Central memory CD8-positive, alpha-beta T cell (primary cell): ENCODE data around the gene STUM.

Experiments used
- ATAC-seq: fragments of 150-1000 bp; cut with Tn5 transposase; replicated peaks from 2 replicates; pipeline ENCODE4 v1.10.0; 2022; ENCODE audit warnings: mild to moderate bottlenecking, moderate FRiP score, moderate number of reproducible peaks; ENCODE audit not compliant: poor library complexity, severe bottlenecking; ENCODE audit errors: extremely low read depth
- DNase-seq, 2 donors: peaks; one replicate each; pipeline ENCODE4 v3.0.0; 2021; ENCODE audit warnings: low spot score in 2 of 2
- H3K27ac Mint-ChIP-seq: one replicate; pipeline ENCODE4 v1.8.0; 2022; ENCODE audit warnings: low read depth, mild to moderate bottlenecking, moderate library complexity, mixed read lengths
- H3K27me3 Mint-ChIP-seq: one replicate; pipeline ENCODE4 v1.8.0; 2022; ENCODE audit warnings: mixed read lengths
- H3K36me3 Mint-ChIP-seq: one replicate; pipeline ENCODE4 v1.8.0; 2022; ENCODE audit warnings: mild to moderate bottlenecking, moderate library complexity, mixed read lengths; ENCODE audit not compliant: insufficient read depth
- H3K4me1 Mint-ChIP-seq: one replicate; pipeline ENCODE4 v1.8.0; 2022; ENCODE audit warnings: mixed read lengths
- H3K4me3 Mint-ChIP-seq: one replicate; pipeline ENCODE4 v1.8.0; 2022; ENCODE audit warnings: mild to moderate bottlenecking, moderate library complexity, mixed read lengths
- H3K9me3 Mint-ChIP-seq: one replicate; pipeline ENCODE4 v1.8.0; 2022; ENCODE audit warnings: mixed read lengths

Gene STUM

DNA sequence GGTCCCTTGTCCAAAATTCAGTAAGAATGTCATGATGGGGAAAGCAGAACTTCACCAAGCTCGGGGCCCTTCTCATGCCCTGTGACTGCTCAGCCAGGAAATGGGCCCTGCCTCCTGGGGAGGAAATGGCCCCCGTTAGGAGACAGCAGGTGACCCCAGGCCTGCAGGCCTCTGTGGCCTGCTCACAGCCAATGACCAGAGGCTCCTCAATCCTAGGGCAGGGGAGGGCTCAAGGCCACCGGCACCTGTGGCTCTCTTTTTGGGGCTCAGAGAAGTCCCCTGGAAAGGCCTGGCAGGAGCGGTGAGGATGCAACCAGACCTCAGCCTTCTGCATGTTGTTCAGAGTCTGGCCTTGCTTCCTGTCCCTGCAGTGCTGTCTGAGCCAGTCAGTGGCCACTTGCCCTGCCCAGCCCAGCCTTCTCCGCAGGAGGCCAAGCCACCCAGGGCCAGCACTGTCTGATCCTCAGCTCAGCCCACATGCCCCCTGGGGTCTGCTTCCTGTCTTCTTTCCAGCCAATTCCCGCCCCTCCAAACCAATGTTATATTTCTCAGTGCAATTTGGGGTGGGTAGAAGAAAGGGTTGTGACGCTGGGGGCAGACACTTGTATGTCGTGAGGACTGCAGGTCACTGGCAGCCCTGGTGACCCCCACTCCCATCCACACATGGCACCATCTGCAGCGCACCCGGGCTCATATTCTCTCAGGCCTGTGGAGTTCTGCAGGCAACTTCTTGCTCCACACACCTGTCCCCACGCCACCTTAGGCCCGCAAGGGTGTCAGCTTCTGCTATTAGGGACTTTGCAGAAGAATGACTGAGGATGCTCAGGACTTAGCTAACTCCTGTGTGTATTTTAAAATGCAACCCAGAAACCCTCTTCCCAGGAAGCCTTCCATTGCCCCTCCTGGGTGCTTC lies 106.9 kb downstream of the STUM start:
- H3K36me3 Mint-ChIP-seq, result peaks cover 40% of the 10 kb centered on the region
- H3K27ac Mint-ChIP-seq, result no peak overlapping the region
- ATAC-seq (no peak), DNase-seq (no peak)
- H3K4me3 Mint-ChIP-seq, result peak overlapping the region; percentile 83
- H3K9me3 Mint-ChIP-seq, result no peaks in the 10 kb centered on the region
- no peaks in the 10 kb centered on the region for H3K27me3 Mint-ChIP-seq
- H3K4me1 Mint-ChIP-seq, result peaks cover 24% of the 10 kb centered on the region

GRCh38 chr1:226656201-226656600 lies 107.6 kb downstream of the STUM start:
- no peak for ATAC-seq
- Mint-ChIP-seq H3K4me3 (peak overlapping the region; percentile 83), H3K27ac (no peak overlapping the region), H3K4me1 (peaks cover 24% of the 10 kb centered on the region), H3K27me3 (no peaks in the 10 kb centered on the region), H3K9me3 (no peaks in the 10 kb centered on the region), H3K36me3 (peaks cover 39% of the 10 kb centered on the region)
- no peak for DNase-seq

- H3K36me3 Mint-ChIP-seq, result peaks cover 41% of the 10 kb centered on the region
- no peaks in the 10 kb centered on the region for H3K9me3 Mint-ChIP-seq
- H3K27ac Mint-ChIP-seq, result no peak overlapping the region
- no peaks in the 10 kb centered on the region for H3K27me3 Mint-ChIP-seq
- DNase-seq (no peak), ATAC-seq (peak; percentile 3)
- peaks cover 29% of the 10 kb centered on the region for H3K4me1 Mint-ChIP-seq
- H3K4me3 Mint-ChIP-seq, result peak overlapping the region; percentile 83
Measured at GRCh38 chr1:226656601-226657277, 108.2 kb downstream of the STUM start.

DNA sequence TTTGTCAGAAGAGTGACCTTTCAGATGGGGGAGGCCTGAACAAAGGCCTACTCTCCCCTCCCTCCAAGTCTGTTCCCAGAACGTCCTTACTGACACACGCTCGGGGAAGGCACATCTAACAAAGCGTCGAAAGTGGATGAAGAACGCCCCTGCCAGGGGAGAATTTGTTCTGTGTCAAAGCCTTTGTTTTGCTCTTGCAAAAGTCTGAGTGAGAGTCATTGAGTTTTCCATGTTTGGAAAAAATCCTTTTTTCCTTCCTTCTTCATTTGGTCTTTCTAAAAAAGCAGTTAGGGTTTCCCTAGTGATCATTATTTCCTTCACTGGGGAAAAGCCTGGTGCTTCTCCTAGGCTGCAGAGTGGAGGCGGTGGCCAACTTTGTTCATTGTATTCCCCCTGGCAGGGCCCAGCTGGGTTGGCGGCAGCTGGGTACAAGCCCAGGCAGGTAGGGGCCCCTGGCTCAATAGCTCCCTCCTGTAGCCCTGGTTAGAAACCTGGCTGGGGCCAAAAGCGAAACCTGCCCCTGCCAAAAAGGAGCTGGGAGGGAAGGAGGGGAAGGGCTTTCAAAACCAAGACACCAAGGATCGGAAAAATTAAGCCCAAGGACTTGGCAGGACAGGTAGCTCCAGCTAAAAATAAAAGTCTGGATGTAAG lies 109.5 kb downstream of the STUM start:
- Mint-ChIP-seq H3K27me3 (no peaks in the 10 kb centered on the region), H3K9me3 (no peaks in the 10 kb centered on the region)
- no peak for ATAC-seq

DNA sequence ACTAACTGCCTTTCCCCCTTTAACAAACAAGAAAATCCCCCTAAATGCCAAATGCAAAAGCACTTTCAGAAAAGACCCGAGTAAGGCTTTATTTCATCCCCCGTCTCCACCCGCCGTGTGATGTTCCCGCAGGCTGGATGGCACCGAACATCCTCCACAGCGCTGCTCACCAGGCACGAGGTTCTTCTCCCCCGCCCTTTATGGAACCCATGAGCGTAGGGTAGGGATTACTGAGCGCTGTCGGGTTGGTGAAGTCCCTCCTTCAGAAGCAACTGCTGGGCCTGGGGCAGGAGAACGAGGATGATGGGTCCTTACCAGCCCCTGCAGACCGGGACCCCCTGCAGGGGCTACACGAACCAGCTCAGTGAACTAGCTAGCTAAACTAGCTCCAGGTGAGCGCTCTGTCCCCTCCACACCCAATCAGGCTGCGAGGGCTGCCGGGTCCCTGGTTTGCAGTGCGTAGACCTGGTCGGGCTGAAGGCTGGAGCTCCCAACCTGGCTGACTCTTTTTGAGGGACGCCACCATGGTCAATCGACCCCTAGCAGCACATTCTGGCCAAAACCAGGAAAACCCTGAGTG lies 110.1 kb downstream of the STUM start:
- Mint-ChIP-seq H3K27me3 (no peaks in the 10 kb centered on the region), H3K27ac (peak overlapping the region; percentile 99), H3K4me1 (peaks cover 48% of the 10 kb centered on the region), H3K36me3 (peaks cover 39% of the 10 kb centered on the region), H3K9me3 (no peaks in the 10 kb centered on the region), H3K4me3 (no peak overlapping the region)
- DNase-seq (no peak), ATAC-seq (no peak)

More for the DNA sequence above, 109.5 kb downstream of the STUM start:
- H3K27ac Mint-ChIP-seq, result no peak overlapping the region
- no peak overlapping the region for H3K4me3 Mint-ChIP-seq
- no peak for DNase-seq
- H3K36me3 Mint-ChIP-seq, result peaks cover 44% of the 10 kb centered on the region
- H3K4me1 Mint-ChIP-seq, result peaks cover 41% of the 10 kb centered on the region
